GM21576 (cell line): ENCODE results near the gene ARID3A.

Experiments
- ATAC-seq: cut with Tn5 transposase; IDR thresholded peaks from one replicate; pipeline ENCODE4 v1.9.1; 2021; ENCODE audit warnings: mild to moderate bottlenecking, moderate library complexity; ENCODE audit not compliant: unreplicated experiment

The ARID3A gene

DNA sequence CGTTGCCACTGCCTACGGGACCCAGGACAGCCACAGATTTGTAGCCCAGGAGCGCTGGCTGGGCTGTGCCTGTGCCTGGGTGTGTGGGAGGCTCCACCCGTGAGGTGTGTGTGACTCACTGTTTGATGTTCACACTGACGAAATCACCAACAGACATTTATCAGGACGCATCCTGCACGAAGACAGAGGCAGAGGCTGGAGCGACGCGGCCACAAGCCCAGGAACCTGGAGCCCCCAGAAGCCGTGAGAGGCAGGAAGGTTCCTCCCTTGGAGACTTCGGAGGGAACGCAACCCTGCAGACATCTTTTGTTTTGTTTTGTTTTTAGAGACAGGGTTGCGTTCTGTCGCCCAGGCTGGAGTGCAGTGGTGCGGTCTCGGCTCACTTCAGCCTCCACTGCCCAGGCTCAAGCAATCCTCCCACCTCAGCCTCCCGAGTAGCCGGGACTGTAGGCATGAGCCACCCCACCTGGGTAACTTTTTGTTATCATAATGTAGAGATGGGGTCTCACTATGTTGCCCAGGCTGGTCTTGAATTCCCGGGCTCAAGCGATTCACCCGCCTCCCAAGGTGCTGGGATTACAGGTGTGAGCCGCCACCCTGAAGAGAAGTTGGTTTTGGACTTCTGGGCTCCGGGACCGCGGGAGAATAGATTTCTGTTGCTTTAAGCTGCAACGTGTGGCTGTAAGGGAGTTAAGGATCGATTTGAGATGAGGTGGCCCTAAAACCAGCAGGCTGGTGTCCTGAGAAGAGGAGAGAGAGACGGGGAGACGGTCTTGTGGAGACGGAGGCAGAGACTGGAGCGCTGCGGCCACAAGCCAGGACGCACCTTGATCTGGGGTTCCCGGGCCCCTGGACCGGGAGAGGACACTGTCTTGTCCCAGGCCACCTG lies 33.4 kb downstream of the ARID3A start:
- ATAC-seq, result no peak

- no peak for ATAC-seq
Observed at GRCh38 chr19:960020-960419, 34.2 kb downstream of the ARID3A start.

- ATAC-seq, result no peak
Observed at GRCh38 chr19:960601-960938, 34.7 kb downstream of the ARID3A start.

DNA sequence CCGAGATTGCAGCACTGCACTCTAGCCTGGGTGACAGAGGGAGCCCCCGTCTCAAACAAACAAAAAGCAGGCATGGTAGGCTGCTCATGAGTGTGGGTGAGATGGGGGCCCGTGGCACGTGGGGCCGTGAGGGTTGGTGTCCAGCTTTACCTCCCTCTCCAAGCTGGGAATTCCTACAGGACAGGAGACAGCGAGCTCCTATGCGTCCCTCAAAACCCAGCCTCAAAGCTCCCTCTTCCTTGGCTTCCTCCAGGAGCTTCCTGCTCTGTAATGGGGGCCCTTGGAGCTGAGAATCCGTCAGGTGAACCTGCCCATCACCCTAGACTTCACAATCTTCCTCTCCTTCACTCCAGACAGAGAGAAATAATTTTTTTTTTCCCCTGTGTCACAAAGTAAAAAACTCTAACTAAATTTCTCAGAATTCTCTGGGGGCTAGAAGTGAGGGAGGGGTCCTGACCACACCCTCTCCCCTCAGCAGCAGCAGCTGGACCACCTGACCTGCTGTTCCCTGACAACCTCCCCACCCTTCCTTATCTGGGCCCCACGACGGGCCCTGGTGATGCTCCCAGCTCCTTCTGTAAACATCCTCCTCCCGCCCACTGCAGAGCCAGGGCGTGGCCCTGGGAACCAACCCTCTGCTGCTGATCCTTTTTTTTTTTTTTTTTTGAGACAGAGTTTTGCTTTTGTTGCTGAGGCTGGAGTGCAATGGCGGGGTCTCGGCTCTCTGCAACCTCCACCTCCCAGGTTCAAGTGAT lies 36.2 kb downstream of the ARID3A start:
- no peak for ATAC-seq

GRCh38 chr19:962683-963400 lies 37.0 kb downstream of the ARID3A start:
- no peak for ATAC-seq

- ATAC-seq, result no peak
Observed at GRCh38 chr19:963486-963951, 37.7 kb downstream of the ARID3A start.

- ATAC-seq, result no peak
Observed at GRCh38 chr19:964116-964520, 38.3 kb downstream of the ARID3A start.

DNA sequence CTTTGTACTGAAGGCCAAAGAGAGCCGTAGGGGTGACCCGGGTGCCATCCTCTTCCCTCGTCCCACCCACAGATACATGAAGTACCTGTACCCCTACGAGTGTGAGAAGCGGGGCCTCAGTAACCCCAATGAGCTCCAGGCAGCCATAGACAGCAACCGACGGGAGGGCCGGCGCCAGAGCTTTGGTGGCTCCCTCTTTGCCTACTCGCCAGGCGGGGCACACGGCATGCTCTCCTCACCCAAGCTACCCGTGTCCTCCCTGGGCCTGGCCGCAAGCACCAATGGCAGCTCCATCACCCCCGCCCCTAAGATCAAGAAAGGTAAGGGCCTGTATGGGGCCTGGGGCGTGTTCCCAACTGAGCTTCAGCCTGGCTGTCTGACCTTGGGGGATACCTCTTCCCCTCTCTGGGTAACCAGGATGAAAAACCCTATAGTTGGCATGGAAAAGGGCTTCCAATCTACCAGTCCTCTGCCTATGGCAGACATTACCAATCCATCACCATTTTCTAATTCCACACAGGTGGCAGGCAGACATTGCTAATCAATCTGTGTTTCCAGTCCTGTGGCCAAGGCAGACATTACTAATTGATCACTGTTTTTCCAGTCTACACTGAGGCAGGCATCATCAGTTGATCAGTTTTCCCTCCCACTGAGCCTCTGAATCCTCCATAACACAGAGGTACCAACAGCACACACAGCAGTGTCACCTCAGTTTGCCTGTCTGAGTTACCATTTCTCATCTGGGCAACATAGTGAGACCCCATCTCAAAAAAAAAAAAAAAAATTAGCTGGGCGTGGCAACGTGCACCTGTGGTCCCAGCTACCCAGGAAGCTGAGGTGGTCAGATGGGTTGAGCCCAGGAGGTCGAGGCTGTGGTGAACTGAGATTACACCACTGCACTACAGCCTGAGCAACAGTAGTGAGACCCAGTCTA lies 39.2 kb downstream of the ARID3A start:
- no peak for ATAC-seq

GRCh38 chr19:966485-967088 lies 40.8 kb downstream of the ARID3A start:
- no peak for ATAC-seq

GRCh38 chr19:970695-971094 lies 44.9 kb downstream of the ARID3A start:
- no peak for ATAC-seq

GRCh38 chr19:971795-972194 lies 46.0 kb downstream of the ARID3A start:
- no peak for ATAC-seq

- ATAC-seq, result no peak
Observed at GRCh38 chr19:972281-972680, 46.4 kb downstream of the ARID3A start.

GRCh38 chr19:973726-974563 lies 48.1 kb downstream of the ARID3A start:
- no peak for ATAC-seq

DNA sequence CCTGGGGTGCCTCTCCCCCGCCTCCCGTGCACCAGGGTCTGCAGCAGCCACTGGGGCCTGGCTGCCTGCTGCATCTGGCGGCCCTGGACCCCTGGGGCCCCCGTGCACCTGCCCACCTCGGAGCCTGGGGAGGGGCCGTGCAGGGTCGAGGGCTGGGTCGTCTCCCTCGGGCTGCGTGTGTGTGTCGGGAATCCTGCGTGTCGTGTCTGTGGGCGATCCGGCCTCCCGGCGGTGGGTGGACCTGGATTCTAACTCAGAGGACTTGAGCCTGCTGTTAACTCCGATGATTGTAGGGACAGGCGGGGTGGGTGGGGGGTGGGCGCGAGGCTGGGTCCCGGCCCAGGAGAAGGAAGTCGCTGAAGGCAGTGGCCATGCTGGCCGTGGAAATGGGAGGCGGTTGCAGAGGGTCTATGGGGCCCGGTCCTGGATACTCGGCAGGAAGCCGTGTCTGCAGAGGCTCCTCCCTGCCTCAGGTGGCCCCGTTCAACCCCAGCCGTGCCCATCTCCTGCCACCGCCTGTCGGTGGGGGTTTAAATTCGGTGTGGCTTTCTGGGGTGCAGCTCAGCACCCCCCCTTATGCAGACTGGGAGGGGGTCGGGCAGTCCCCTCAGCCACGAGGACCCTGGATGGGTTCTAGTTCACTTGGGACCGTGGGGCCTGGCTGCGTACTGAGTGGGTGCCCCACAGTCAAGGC lies 48.9 kb downstream of the ARID3A start:
- no peak for ATAC-seq

- no peak for ATAC-seq
Observed at GRCh38 chr19:976476-976875, 50.6 kb downstream of the ARID3A start.

DNA sequence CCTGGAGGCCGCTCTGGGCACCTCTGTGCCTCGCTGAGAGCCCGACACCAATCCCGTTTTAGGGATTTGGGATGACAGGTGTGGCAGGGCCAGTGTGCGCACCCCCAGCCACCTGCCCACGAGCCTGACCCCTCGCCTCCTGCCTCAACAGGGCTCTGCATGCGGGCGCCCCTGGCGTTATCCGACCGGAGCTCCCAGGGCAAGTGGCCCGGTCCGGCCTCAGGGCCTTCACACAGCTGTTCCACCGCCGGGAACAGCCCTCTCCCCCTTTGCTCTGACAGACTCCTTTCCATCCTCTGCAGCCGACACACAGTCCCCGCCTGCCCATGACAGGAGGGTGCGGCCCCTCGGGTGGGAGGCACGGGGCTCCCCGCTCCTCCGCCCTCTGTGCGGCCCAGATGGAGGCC lies 51.2 kb downstream of the ARID3A start:
- no peak for ATAC-seq

- ATAC-seq, result no peak
Observed at GRCh38 chr19:979318-979741, 53.5 kb downstream of the ARID3A start.
